HG03439 (cell line): Measurements from ENCODE around the gene MFSD2B.
"Not testable (repeated sequence)": the region's sequence is repeated elsewhere in the genome, so short reads cannot be mapped to it uniquely, and the experiment has no call there.

Experiments used
- ATAC-seq: cut with Tn5 transposase; IDR thresholded peaks from one replicate; pipeline ENCODE4 v1.9.1; 2021; ENCODE audit warnings: mild to moderate bottlenecking, moderate library complexity; ENCODE audit not compliant: unreplicated experiment

MFSD2B gene

DNA sequence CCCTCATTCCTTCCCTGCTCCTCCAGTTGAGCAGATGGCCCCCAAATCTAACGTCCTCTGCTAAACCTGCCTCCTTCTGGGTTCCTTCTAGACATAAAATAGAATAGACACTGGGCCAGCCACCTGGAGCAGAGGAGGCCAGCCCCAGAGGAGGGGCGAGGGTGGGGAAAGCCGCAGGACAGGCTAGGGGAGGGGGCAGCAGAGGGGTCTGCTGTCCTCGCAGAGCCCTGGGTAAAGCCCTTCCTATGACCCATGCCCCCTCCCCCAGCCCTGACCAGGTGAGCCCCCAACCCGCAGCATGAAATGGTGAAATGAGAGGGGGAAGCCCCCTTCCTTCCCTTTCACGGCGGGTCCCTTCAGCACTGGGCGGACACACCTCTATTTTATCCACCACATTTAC is 7.8 kb downstream of the MFSD2B start:
- ATAC-seq, result no peak

DNA sequence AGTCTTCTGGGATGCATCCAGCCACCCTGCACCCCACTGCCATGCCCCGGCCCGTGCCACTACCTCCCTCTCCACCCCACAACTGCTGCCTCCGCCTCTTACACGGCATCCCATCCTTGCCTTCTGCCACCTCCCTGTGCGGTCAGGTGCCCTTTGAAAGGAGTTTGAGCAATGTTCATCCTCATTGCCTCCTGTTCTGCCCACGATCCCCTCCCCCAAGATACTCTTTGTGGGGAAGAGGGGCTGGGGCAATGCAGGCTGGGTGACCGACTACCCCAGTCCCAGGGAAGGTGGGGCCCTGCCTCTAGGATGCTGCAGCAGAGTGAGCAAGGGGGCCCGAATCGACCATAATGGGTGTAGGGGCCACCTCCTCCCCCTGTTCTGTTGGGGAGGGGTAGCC is 8.4 kb downstream of the MFSD2B start:
- no peak for ATAC-seq

DNA sequence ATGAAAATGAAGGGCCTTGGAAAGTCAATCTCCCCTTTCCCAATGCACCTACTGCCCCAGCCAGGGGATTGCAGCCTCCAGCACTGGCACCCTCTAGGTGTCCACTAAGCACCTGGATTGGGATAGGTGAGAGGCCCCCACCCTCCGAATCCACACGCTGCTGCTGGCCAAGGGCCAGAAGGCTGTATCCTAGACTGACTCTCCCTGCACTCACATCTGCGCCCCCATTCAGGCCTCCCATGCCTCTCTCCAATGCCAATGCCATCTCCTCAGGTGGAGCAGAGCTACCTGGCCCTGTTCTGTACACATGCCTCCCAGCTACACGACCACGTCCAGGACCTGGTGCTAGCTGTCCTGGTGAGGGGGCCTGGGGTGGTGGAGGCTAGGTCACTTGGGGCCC is 9.8 kb downstream of the MFSD2B start:
- no peak for ATAC-seq

DNA sequence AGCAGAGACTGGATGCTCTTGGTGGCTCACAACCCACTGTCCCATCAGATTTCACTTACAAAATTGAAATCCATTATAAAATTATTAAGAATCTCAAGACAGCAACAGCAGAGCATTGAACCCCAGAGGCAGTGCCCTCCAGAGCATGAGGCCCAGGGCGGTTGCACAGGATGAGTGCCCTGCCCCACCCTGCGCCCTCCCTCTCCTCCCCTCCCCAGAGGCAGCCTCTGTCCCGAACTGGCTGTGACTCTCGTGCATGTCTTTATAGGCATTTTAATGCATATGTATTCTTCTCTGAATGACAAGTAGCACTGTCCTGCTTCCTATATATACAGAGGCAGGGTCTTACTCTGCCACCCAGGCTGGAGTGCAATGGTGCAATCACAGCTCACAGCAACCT is 10.4 kb downstream of the MFSD2B start:
- ATAC-seq, result no peak

DNA sequence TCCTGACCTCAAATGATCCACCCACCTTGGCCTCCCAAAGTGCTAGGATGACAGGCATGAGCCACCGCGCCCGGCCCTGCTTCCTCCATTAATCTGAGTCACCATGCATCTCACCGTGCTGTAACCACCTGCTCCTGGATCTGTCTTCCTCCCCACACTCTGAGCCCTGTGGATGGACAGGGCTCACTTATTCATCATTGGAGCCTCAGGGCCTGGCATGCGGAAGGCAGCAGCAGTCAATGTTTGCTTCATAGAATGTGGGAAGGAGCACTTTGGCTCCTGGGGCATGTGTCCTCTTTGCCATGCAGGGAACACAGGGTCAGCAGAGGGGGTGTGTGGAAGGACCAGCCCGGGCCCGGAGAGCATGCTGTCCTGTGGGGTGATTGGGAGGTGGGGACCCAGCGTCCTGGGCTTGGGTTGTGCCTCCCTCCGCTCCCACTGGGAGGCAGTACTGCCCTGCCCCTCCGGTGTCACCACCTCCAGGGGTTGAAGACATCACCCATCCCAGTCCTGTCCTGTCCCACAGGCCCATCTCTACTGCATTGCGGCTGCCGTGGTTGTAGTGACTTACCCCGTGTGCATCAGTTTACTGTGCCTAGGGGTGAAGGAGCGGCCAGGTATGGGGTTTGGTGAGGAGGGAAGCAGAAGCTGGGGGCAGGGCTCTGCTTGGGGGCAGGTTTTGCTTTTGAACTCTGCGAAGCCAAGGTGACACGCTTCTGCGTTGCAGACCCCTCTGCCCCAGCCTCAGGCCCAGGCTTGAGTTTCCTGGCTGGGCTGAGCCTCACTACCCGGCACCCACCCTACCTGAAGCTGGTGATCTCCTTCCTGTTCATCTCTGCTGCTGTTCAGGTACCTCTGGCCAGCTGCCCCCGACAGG is 11.5 kb downstream of the MFSD2B start:
- no peak for ATAC-seq

DNA sequence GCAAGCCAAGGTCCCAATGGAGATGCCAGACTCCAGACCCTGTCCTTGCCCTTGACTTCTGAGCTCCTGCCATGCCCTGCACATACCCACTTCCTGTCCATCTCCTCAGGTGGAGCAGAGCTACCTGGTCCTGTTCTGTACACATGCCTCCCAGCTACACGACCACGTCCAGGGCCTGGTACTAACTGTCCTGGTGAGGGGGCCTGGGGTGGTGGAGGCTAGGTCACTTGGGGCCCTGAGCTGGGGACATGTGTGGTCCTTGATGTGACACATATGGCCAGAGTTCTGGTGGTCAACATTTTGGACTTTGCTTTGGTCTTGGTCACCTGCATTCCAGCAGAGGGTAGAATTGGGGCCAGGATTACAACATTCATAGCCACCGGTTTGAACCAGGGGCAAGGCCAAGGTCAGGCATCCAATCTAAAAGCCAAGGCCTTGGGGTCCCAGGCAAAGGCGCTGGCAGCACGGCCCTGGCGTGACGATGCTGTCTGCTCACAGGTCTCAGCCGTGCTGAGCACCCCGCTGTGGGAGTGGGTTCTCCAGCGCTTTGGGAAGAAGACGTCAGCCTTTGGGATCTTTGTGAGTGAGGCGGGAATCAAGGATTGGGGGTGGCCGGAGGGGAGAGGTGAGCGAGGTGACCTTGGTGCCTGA is 12.6 kb downstream of the MFSD2B start:
- ATAC-seq, result no peak

DNA sequence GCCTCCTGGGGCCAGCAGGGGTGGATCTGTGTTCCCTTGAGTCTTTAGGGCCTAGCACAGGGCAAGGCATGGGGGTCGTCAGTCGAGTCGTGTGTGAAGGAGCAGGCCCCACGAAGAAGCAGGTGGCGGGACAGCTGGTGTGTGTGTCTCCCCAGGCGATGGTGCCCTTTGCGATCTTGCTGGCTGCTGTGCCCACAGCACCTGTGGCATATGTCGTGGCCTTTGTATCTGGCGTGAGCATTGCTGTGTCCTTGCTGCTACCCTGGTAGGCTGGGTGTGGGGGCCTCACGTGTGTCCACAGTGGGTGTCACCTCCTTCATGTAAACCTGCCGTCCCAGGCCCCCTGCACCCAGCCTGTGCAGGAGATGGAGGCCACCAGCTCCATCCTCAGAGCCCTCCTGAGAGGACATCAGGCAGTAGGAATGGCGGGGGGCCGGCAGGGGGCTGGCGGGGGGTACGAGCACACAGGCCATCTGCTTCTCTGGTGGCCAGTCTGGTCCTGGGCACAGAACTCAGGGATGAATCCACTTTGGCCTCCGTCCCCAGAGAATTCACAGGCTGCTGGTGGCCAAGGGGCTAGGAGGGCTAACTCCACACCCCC is 13.2 kb downstream of the MFSD2B start:
- ATAC-seq, result no peak

DNA sequence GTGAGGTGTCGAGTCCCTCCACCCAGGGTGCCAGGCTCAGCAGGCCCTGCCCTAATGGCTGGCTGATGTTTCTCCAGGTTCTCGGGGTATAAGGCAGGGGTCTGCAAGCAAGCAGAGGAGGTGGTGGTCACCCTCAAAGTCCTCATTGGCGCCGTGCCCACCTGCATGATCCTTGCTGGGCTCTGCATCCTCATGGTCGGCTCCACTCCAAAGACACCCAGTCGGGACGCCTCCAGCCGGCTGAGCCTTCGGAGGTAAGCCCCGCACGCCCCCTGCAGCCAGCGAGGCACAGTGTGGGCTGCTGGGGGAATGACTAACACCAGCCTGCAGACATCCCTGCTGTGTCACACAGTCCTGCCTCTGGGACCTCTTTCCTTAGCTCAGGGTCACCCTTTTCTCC is 14.1 kb downstream of the MFSD2B start:
- no peak for ATAC-seq

DNA sequence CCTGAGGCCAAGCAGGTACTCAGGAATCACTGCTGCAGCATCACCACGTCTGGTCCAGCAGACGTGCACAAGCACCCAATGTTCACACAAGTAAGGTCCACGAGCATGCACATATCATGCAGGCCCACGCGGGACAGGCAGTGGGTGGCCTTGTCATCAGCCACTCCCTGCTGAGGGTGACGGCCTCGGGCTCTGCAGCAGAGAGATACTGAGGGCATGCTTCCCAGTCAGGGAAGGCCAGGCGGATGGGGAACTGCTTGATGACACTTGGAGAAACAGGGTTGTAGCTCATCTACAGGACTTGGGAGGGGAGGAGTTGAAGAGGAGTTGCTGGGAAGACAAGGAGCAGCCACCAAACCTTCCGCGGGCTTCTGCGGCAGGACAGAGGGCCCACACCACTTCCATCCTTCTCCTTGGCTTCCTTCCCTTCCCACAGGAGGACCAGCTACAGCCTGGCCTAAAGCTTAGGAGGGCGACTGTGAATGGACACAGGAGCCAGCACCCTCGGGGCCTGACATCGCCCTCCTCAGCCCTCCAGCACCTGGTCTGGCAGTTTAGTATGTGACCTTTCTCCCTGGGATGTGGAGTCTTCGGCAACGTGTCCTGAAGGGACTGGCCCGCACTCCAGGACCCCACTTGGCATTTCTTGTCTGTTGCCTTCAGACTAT is 15.2 kb downstream of the MFSD2B start:
- no peak for ATAC-seq

DNA sequence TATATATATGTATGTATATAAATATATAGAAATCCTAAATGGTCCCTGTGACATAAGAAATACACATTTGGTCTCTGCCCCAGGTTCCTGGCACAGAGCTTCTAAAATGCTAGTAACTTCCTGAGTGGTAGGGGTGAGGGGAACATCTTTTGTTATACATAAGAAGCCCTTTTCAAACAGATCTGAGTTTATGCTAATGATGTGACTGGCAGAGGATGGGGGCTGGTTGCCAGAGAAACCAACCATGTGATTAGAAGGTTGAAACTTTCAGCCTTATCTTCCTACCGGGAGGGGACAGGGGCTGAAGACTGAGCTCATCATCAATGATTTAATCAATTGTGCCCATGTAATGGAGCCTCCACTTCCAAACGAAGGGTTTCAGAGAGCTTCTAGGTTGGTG is 16.3 kb downstream of the MFSD2B start:
- no peak for ATAC-seq

DNA sequence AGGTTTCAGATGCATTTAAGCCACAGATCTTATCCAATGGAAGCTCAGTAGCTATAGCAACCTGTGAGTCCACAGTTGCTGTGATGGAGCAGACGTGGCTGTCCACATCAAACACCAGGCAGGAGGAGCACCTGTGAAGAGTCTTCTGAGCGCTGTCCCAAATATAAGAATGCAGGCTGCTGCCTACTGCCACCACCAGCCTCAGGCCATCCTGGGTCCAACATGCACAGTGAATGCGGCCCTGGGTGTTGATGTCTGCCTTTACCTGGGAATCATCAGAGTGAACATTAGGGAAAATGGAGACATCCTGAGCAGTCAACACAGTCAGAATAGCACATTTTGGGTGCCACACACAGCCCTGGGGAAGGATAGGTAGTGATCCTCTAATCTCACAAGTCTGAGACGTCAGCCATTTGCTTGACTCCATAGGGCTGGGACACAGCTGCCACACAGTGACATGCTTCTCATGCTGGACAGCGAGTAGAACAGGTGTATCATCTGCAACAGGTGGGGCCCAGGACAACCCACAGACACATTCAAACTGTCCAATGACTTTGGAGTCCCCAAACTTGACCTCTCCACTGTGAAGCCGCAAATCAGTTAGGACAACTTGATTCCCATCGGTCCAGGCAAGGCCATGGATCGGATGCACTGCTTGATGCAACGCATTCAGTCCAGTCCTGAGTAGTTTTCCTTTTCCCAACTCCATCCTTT is 29.1 kb downstream of the MFSD2B start:
- no peak for ATAC-seq

DNA sequence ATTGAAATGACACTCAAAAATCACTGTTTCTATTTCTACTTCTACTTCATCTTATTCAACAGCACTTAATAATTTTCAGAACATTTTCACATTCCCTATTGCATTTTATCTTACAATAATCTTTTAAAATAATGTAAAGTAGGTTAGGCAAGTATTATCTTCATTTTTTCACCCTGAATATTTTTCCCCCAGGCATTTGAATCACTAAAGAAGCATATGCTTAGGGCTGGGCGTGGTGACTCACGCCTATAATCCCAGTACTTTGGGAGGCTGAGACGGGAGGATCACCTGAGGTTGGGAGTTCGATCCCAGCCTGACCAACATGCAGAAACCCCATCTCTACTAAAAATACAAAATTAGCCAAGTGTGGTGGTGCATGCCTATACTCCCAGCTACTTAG is 30.6 kb downstream of the MFSD2B start:
- ATAC-seq, result no peak

DNA sequence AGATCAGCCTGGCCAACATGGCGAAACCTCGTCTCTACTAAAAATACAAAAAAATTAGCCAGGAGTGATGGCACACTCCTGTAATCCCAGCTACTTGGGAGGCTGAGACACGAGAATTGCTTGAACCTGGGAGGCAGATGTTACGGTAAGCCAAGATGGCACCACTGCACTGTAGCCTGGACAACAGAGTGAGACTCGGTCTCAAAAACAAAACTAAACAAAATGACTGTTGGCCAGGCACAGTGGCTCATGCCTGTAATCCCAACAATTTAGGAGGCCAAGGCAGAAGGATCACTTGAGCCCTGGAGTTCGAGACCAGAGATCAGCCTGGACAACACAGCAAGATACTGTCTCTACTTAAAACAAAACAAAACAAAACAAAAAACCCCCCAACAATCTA is 33.2 kb downstream of the MFSD2B start:
- not testable (repeated sequence) for ATAC-seq

DNA sequence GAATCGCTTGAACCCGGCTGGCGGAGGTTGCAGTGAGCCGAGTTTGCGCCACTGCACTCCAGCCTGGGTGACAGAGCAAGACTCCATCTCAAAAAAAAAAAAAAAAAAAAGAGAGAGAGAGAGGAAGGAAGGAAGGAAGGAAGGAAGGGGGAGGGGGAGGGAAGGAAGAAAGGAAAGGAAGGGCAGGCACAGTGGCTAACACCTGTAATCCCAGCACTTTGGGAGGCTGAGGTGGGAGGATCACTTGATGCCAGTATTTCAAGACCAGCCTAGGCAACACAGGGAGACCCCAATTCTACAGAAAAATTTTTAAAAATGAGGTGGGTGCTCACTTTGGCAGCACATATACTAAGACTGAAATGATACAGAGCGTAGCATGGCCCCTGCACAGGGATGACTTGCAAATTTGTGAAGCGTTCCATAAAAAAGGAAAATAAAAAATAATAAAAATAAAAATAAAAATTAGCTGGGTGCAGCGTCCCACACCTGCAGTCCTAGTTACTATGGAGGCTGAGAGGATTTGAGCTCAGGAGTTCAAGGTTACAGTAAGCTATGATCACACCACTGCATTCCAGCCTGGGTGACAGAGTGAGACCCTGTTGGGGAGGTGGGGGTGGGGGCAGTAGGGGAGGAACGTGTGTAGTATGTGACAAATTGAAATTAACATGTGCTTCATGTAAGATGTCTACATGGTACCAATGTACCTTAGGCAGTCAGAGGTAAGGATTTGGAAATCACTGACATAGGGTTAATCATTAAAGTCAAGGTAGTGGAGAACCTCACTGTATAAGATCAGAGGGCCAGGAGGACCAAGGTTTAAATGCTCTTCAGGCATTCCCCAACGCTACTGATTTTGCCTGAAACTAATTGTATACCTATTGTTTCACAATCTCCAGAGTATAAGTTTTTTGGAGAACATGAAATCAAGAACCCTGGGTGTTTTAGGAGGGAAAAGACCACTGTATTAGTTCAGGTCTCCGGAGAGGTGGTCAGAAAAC is 35.9 kb downstream of the MFSD2B start:
- ATAC-seq, result no peak

DNA sequence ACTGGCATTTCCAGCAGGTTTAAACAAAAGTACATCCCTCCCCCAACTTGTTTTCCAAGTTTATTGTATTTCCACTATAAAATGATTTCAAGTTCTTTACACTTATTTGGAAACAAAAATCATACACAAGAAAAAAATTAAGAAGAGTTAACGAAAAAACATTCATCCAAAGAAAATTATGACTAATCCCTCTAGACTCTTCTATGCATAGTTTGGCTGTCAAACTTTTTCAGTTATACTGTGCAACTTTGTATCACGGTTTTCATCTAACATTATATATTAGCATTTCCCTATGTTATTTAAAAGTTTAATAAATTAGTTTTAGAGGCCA is 36.7 kb downstream of the MFSD2B start:
- ATAC-seq, result no peak

DNA sequence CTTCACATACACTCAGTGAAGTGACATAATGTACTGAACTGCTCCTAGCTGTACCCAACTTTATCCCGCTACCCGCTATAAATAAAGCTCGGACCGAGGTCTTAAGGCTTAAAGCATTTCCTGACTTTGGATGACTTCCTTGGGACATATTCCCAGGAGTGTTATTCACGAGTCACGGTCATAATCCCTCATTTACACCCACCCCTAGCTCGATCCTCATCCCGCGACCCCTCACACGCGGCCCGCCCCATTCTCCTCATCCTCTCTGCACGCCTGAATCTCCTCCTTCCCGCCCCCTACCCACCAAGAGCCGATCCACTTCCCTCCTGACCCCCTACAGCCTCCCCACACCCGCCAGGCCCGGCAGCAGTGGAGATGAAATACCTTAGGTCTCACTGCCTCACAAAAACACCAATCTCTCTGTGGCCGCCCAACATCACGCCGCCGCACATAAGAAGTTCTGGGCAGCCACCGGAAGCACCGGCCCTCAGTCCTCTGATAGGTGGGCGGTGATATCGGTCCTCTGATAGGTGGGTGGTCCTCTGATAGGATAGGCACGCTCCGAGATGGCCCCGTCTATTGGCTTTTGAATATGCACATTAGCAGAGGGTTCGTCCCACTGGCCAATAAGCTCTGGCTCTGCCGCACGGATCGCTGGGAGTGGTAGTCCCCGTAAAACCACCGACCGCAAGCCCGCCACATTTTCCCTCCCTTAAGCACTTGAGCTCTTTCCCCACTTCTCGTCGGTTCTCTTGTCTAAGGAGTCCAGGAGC is 37.2 kb downstream of the MFSD2B start, which contains the start of gene WDCP:
Gene WDCP, minus strand, starts transcription at position 462 of the 773 bp plus-strand sequence. CDS start 7,897 bp downstream, outside the sequence.
- peak; percentile 98 for ATAC-seq

DNA sequence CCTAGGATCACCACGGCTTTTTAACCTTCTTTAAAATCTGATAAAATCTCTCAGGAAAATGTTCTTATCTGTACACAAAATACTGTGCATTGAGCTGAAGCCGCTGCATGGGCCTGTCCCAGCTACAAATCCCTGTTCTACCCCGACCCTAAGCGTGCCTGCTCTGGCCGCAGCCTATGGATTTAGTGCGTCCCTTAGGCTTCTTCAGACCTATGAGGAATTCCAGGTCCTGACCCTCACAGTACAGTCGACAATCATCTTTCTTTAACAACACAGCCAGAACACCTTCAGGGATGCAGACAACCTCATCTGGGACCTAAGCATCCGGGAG is 37.8 kb downstream of the MFSD2B start:
- ATAC-seq, result no peak

DNA sequence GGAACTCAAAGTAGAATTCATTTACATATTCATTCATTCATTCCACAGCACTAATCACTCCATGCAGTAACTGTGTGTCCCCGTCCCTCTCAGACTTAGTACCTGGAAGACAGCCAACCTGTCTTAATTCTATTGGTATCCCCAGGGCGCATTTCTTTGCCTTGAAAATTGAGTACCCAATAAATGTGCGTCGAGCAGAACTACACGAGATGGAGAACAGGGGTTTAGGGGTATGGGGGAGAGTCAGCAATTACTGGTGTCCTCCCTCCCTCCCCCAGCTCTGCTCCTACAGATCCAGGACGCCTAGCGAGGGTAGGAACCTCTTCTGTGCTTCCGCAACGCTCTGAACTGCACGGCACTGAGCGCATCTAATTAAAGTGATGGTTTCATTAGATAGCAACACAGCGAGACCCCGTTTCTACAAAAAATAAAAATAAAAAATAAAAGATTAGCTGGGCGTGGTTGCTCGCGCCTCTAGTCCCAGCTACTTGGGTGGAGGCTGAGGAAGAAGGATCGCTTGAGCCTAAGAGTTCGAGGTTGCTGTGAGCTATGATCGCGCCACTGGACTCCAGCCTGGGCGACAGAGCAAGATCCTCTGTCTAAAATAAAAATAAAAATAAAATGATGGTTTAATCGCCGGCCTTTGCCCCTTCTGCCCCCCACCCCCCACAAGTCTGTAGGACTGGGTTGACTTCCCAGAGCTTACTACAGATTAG is 39.0 kb downstream of the MFSD2B start:
- ATAC-seq, result no peak
